GM19193 (cell line): ENCODE measurements around the gene ERP44.

ENCODE experiments used
- POLR2A ChIP-seq: IDR thresholded peaks from 4 replicates; pipeline ENCODE4 v1.6.1; 2011; ENCODE audit not compliant: insufficient read depth, insufficient read length; ENCODE audit errors: extremely low read depth

ERP44 gene

GRCh38 chr9:100098887-100099721 lies at the start of gene ERP44, which contains the start of gene INVS:
Gene ERP44 (minus strand): TSS chr9:100099000. CDS start chr9:100098840, 160 bp downstream.
Gene INVS (plus strand): TSS chr9:100099243. CDS start chr9:100104522, 5,279 bp downstream.
- TF ChIP-seq POLR2A = peak; percentile 89

DNA sequence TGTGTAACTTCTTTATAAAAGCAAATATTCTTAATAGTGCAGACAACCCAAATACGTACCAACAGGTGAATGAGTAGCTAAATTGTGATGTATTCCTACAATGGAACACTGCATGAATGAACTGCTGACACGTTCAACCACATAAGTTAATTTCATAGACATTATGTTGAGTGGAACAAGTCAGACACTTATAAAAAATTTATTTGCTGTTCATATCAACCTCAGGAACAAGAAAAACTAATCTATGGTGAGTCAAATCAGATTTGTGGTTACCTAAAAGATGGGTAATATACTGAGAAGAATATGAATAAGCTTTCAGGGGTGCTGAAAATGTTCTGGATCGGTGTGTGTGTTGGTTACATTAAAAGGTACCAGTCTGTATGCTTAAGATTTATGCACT lies 35.9 kb upstream of the ERP44 start:
- TF ChIP-seq POLR2A = no peak

DNA sequence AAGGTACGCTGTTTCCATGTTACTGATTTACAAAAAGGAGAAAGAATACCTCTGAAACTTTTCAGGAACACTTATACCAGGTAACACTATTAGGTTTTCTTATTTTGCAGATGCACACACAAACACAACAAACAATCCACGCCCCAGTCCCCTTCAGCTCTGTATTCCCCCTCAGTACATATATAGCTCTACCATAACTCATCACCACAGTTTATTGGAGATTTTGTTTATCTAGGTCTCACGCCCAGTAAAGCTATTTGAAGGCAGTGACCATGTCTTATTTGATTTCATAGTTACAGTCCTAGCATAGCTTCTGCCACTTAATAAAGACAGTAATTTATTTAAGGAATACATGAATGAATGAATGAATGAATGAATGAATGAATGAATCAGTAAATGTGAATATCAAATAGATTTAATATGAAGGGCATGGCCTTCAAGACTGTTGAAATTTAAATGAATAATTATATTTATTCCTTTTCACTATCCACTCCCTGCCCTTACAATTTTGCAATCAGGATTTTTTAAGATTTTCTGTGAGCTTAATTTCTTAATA lies 33.2 kb upstream of the ERP44 start:
- TF ChIP-seq POLR2A = no peak

DNA sequence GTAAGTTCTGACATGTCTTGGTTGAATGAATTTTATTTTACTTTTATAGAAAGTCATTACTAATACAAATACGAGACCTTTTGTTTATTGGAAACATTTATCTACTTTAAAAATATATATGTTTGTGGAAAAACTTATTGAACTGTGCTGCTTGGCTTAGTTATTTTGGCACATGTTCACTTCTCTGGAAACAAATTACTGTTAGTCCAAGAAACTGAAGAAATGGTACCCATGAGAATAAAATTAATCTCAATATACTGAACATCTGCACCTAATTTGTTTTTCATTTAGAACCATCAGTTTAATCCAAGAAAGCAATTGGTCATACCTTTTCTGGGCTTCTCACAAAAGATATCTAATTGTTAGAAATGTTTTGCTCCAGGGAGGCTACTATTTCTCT lies 32.4 kb upstream of the ERP44 start:
- TF ChIP-seq POLR2A = no peak

DNA sequence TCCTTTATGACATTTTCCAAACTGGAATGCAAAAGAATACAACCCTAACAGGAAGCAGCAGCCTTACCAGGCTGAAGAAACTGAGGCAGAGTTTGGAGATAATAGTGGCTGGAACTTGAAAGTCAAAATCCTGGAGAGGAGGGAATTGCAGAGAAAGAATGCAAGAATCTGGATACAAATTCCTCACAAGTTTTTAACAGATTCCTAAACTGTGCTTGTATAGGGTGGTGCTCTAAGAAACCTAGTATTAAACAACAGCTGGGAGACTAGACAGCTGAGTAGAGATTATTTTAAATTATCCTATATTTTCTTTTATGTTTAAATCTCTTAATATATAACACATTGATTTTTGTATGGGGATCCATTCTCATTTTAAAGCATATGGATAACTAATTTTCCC lies 31.0 kb upstream of the ERP44 start:
- TF ChIP-seq POLR2A = no peak

GRCh38 chr9:100126423-100126822 lies 27.6 kb upstream of the ERP44 start:
- TF ChIP-seq POLR2A = no peak

GRCh38 chr9:100125910-100126309 lies 27.1 kb upstream of the ERP44 start:
- no peak for TF ChIP-seq POLR2A

GRCh38 chr9:100125236-100125635 lies 26.4 kb upstream of the ERP44 start:
- TF ChIP-seq POLR2A = no peak

GRCh38 chr9:100120286-100120685 lies 21.5 kb upstream of the ERP44 start:
- TF ChIP-seq POLR2A = no peak

GRCh38 chr9:100117316-100117715 lies 18.5 kb upstream of the ERP44 start:
- TF ChIP-seq POLR2A = no peak

GRCh38 chr9:100112677-100113336 lies 14.0 kb upstream of the ERP44 start:
- no peak for TF ChIP-seq POLR2A

GRCh38 chr9:100111235-100111634 lies 12.4 kb upstream of the ERP44 start:
- no peak for TF ChIP-seq POLR2A

GRCh38 chr9:100108559-100108958 lies 9.8 kb upstream of the ERP44 start:
- no peak for TF ChIP-seq POLR2A

DNA sequence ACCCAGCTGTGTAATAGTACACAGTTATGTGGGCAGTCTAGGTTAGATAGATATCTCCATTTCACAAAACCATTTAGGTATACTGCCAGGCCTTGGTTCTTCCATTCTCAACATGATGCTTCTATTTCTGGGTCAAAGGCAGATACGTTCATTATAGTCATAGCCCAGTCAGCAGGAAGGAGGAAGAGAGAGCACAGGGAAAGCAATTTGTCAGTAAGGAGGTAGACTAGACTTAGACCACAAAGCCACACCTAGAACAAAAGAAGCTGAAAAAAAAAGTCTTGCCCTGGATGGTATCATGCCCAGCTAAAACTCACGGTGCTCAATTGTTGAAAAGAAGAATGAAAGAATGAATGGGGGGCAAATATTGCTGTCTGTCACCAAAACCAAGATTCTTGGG lies 7.8 kb upstream of the ERP44 start:
- no peak for TF ChIP-seq POLR2A

DNA sequence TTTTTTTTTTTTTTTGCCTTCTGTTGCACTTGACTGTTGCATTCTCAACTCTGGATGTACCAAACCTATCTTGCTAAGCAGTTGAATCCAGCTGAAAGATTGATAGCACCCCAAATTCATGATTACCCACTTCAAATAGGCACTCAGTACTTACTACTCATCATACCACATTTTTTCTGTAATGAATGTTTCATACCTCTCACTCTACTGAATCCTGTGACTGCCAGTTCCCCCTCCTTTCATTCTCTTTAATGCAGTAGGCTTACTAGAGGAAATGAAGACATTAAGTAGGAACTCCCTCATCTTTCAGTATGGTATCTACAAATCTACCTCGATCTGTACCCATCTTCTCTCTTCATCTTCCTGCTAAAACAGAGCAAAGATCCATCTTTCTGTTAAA lies 7.1 kb upstream of the ERP44 start:
- TF ChIP-seq POLR2A = no peak

- no peak for TF ChIP-seq POLR2A
These were observed 5.5 kb upstream of the ERP44 start for GRCh38 chr9:100104314-100104713.
